HepG2 (cell line): ENCODE results near the gene XRCC1. TPM values are rescaled to one million over a fixed set of nuclear protein-coding genes. Genes with fewer than 3 reads are reported as not detected.

ENCODE experiments used
- CBX5 ChIP-seq: sonication (generic); formaldehyde crosslinking; IDR thresholded peaks from 2 replicates; pipeline ENCODE4 v1.4.0; 2020; ENCODE audit warnings: missing genetic modification reagents, borderline replicate concordance
- DR1 ChIP-seq: sonication (generic); formaldehyde crosslinking; IDR thresholded peaks from 2 replicates; pipeline ENCODE4 v1.8.0; 2021; ENCODE audit warnings: mild to moderate bottlenecking, missing genetic modification reagents, inconsistent platforms
- GATA4 ChIP-seq: sonication (generic); IDR thresholded peaks from 2 replicates; pipeline ENCODE4 v1.6.1; 2016; ENCODE audit warnings: antibody characterized with exemption, low read depth, borderline replicate concordance
- HNF4G ChIP-seq, 2 experiments: sonication (generic) in 1 of 2; formaldehyde crosslinking in 1 of 2; IDR thresholded peaks; 2 replicates each; pipeline versions ENCODE4 v1.4.0 to v1.6.1; 2011 to 2020; ENCODE audit warnings: borderline replicate concordance in 2 of 2, low read depth in 2 of 2, mild to moderate bottlenecking in 2 of 2, low read length in 1 of 2, missing genetic modification reagents in 1 of 2, moderate library complexity in 1 of 2
- IKZF5 ChIP-seq: IDR thresholded peaks from 2 replicates; pipeline ENCODE4 v1.6.1; 2018; ENCODE audit warnings: missing genetic modification reagents, mild to moderate bottlenecking, missing compliant biosample characterization
- IRX3 ChIP-seq: sonication (generic); formaldehyde crosslinking; IDR thresholded peaks from 2 replicates; pipeline ENCODE4 v1.8.1; 2023; ENCODE audit warnings: mild to moderate bottlenecking, low read depth, missing genetic modification reagents, borderline replicate concordance
- KAT7 ChIP-seq: IDR thresholded peaks from 2 replicates; pipeline ENCODE4 v1.6.1; 2018; ENCODE audit warnings: borderline replicate concordance, missing compliant biosample characterization
- MEIS2 ChIP-seq: sonication (generic); formaldehyde crosslinking; IDR thresholded peaks from 2 replicates; pipeline ENCODE4 v1.9.0; 2021; ENCODE audit warnings: mild to moderate bottlenecking, missing genetic modification reagents
- POGK ChIP-seq: sonication (generic); formaldehyde crosslinking; conservative IDR thresholded peaks from 2 replicates; pipeline ENCODE4 v1.8.0; 2022; ENCODE audit warnings: mild to moderate bottlenecking, moderate library complexity, missing genetic modification reagents
- SAFB2 ChIP-seq: sonication (generic); formaldehyde crosslinking; IDR thresholded peaks from 2 replicates; pipeline ENCODE4 v1.5.1; 2020; ENCODE audit warnings: missing genetic modification reagents, low read depth, mild to moderate bottlenecking, borderline replicate concordance
- ZIK1 ChIP-seq: sonication (generic); formaldehyde crosslinking; IDR thresholded peaks from 2 replicates; pipeline ENCODE4 v1.5.0; 2020; ENCODE audit warnings: mild to moderate bottlenecking, low read depth, missing genetic modification reagents, borderline replicate concordance
- ZKSCAN8 ChIP-seq: IDR thresholded peaks from 2 replicates; pipeline ENCODE4 v1.6.1; 2016; ENCODE audit warnings: borderline replicate concordance, missing genetic modification reagents, missing compliant biosample characterization
- ZMAT3 ChIP-seq: sonication (generic); formaldehyde crosslinking; conservative IDR thresholded peaks from 2 replicates; pipeline ENCODE4 v1.7.0; 2021; ENCODE audit warnings: missing genetic modification reagents
- ZNF256 ChIP-seq: sonication (generic); formaldehyde crosslinking; conservative IDR thresholded peaks from 2 replicates; pipeline ENCODE4 v1.4.0; 2020; ENCODE audit warnings: missing genetic modification reagents
- ZNF501 ChIP-seq: sonication (generic); formaldehyde crosslinking; IDR thresholded peaks from 2 replicates; pipeline ENCODE4 v1.5.1; 2020; ENCODE audit warnings: mild to moderate bottlenecking, moderate library complexity, missing genetic modification reagents
- ZNF589 ChIP-seq: sonication (generic); formaldehyde crosslinking; conservative IDR thresholded peaks from 2 replicates; pipeline ENCODE4 v1.8.0; 2022; ENCODE audit warnings: mild to moderate bottlenecking, moderate library complexity, missing genetic modification reagents
- ZNF816 ChIP-seq: sonication (generic); formaldehyde crosslinking; IDR thresholded peaks from 2 replicates; pipeline ENCODE4 v1.8.0; 2022; ENCODE audit warnings: missing genetic modification reagents, mild to moderate bottlenecking, borderline replicate concordance
- polyA plus RNA-seq, 8 experiments: library from polyadenylated mRNA; depleted of rRNA in 3 of 8; stranded (reverse) in 7 of 8; unstranded in 1 of 8; fragments of >200 nt; fragmentation: Illumina TruSeq in 4 of 8; extraction: Trizol in 4 of 8; gene quantifications; 2 replicates each; pipeline versions ENCODE4 v1.2.1 to v1.2.3, GENCODE V29; 2011 to 2016; ENCODE audit warnings: low read depth in 4 of 8, missing spikeins in 1 of 8, mixed read lengths in 1 of 8; ENCODE audit not compliant: insufficient read depth in 1 of 8
- total RNA-seq, 5 experiments: library from RNA; depleted of rRNA; stranded (reverse); fragments of >200 nt; fragmentation: Illumina TruSeq; extraction: Trizol; gene quantifications; 2 replicates each; pipeline ENCODE4 v1.2.3, GENCODE V29; 2016; ENCODE audit warnings: low read depth in 1 of 5
- TF ChIP-seq, protein P1 (sequence below): sonication (generic); formaldehyde crosslinking; IDR thresholded peaks from 2 replicates; pipeline ENCODE4 v1.5.0; 2020; ENCODE audit warnings: missing genetic modification reagents
- TF ChIP-seq, protein P2 (sequence below): sonication (generic); formaldehyde crosslinking; IDR thresholded peaks from 2 replicates; pipeline ENCODE4 v1.8.0; 2023; ENCODE audit warnings: mild to moderate bottlenecking, missing genetic modification reagents
- TF ChIP-seq, protein P3 (sequence below): sonication (generic); formaldehyde crosslinking; conservative IDR thresholded peaks from 2 replicates; pipeline ENCODE4 v1.4.0; 2020; ENCODE audit warnings: missing genetic modification reagents
- TF ChIP-seq, protein P4 (sequence below): sonication (generic); formaldehyde crosslinking; IDR thresholded peaks from 2 replicates; pipeline ENCODE4 v1.4.0; 2020; ENCODE audit warnings: missing genetic modification reagents

Gene XRCC1
- total and polyA plus RNA-seq, 2 of the 13 experiments (the other 11 are each of a cell fraction or from before 2014, with no cell fraction given) = 24.7 to 26.3 TPM

DNA sequence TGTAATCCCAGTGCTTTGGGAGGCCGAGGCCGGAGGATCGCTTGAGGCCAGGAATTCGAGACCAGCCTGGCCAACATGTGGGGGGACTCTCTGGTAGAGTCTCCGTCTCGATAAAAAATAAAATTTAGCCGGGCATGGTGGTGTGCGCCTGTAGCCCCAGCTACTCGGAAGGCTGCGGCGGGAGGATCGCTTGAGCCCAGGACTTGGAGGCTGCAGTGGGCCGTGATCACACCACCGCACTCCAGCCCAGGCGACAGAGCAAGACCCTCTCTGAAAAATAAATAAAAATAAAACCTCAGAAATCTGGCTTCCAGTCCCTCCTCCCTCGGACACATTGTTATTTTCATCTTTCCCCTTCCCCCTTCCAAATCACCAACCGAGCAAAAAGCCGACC, 20.3 kb upstream of the XRCC1 start (continued):
- TF ChIP-seq, protein P1, sequence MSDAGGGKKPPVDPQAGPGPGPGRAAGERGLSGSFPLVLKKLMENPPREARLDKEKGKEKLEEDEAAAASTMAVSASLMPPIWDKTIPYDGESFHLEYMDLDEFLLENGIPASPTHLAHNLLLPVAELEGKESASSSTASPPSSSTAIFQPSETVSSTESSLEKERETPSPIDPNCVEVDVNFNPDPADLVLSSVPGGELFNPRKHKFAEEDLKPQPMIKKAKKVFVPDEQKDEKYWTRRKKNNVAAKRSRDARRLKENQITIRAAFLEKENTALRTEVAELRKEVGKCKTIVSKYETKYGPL (CRISPR knock-in tag) = no peak
- no peak; the same call in 1 of the 2 replicates for TF ChIP-seq IKZF5
- TF ChIP-seq DR1 (CRISPR knock-in tag) = no peak
- TF ChIP-seq CBX5 (CRISPR knock-in tag) = no peak
- no peak for TF ChIP-seq HNF4G (IDR thresholded peaks at IDR 0.05; ENCODE audit: borderline replicate concordance, low read depth, low read length)
- TF ChIP-seq HNF4G (CRISPR knock-in tag; IDR thresholded peaks at IDR 0.05; ENCODE audit: borderline replicate concordance, low read depth) = no peak
- 0 out of 2 replicates have a peak, but pooled peaks have one; percentile 33 for TF ChIP-seq POGK (CRISPR knock-in tag)
- TF ChIP-seq, protein P2, sequence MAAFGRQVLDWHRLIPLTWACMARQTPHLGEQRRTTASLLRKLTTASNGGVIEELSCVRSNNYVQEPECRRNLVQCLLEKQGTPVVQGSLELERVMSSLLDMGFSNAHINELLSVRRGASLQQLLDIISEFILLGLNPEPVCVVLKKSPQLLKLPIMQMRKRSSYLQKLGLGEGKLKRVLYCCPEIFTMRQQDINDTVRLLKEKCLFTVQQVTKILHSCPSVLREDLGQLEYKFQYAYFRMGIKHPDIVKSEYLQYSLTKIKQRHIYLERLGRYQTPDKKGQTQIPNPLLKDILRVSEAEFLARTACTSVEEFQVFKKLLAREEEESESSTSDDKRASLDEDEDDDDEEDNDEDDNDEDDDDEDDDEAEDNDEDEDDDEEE = peak; percentile 40; the same call in 1 of the 2 replicates
- TF ChIP-seq GATA4 = no peak
- TF ChIP-seq ZKSCAN8 (CRISPR knock-in tag) = no peak
- TF ChIP-seq IRX3 (CRISPR knock-in tag) = no peak
- no peak for TF ChIP-seq MEIS2 (CRISPR knock-in tag)
- TF ChIP-seq, protein P3, sequence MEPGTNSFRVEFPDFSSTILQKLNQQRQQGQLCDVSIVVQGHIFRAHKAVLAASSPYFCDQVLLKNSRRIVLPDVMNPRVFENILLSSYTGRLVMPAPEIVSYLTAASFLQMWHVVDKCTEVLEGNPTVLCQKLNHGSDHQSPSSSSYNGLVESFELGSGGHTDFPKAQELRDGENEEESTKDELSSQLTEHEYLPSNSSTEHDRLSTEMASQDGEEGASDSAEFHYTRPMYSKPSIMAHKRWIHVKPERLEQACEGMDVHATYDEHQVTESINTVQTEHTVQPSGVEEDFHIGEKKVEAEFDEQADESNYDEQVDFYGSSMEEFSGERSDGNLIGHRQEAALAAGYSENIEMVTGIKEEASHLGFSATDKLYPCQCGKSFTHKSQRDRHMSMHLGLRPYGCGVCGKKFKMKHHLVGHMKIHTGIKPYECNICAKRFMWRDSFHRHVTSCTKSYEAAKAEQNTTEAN (CRISPR knock-in tag) = 0 out of 2 replicates have a peak, but pooled peaks have one; percentile 27
- no peak for TF ChIP-seq ZNF501 (CRISPR knock-in tag)
- TF ChIP-seq, protein P4, sequence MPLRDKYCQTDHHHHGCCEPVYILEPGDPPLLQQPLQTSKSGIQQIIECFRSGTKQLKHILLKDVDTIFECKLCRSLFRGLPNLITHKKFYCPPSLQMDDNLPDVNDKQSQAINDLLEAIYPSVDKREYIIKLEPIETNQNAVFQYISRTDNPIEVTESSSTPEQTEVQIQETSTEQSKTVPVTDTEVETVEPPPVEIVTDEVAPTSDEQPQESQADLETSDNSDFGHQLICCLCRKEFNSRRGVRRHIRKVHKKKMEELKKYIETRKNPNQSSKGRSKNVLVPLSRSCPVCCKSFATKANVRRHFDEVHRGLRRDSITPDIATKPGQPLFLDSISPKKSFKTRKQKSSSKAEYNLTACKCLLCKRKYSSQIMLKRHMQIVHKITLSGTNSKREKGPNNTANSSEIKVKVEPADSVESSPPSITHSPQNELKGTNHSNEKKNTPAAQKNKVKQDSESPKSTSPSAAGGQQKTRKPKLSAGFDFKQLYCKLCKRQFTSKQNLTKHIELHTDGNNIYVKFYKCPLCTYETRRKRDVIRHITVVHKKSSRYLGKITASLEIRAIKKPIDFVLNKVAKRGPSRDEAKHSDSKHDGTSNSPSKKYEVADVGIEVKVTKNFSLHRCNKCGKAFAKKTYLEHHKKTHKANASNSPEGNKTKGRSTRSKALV (CRISPR knock-in tag) = 0 out of 2 replicates have a peak, but pooled peaks have one; percentile 8
- no peak for TF ChIP-seq ZNF589
- 0 out of 2 replicates have a peak, but pooled peaks have one; percentile 1 for TF ChIP-seq ZMAT3
- TF ChIP-seq SAFB2 (CRISPR knock-in tag) = peak; percentile 20; the same call in 1 of the 2 replicates
- TF ChIP-seq KAT7 = peak; percentile 69; the same call in 1 of the 2 replicates
- no peak for TF ChIP-seq ZIK1 (CRISPR knock-in tag)
- no peak for TF ChIP-seq ZNF256 (CRISPR knock-in tag)
- 0 out of 2 replicates have a peak, but pooled peaks have one; percentile 5 for TF ChIP-seq ZNF816 (CRISPR knock-in tag)
